H9 (cell line): ENCODE data around the gene TGFB1I1. TPM values are rescaled to one million over a fixed set of nuclear protein-coding genes. Genes with fewer than 3 reads are reported as not detected.
A peak's percentile ranks its signal among the peaks of the same experiment; 100 is the strongest.

Experiments used
- DNase-seq: peaks from one replicate; pipeline ENCODE4 v3.0.0-alpha.2; 2017
- H2AFZ ChIP-seq: one replicate; pipeline ENCODE4 v1.6.1; 2013; ENCODE audit warnings: mild to moderate bottlenecking, low read length, control low read depth, moderate library complexity
- H2AK5ac ChIP-seq: 2 replicates; pipeline ENCODE4 v1.6.1; 2013; ENCODE audit warnings: low read length, control low read depth, mixed read lengths; ENCODE audit not compliant: insufficient read length
- H2BK120ac ChIP-seq: one replicate; pipeline ENCODE4 v1.6.1; 2013; ENCODE audit warnings: low read depth, mild to moderate bottlenecking, low read length, control low read depth, inconsistent platforms; ENCODE audit not compliant: poor library complexity, severe bottlenecking
- H2BK12ac ChIP-seq: 2 replicates; pipeline ENCODE4 v1.6.1; 2013; ENCODE audit warnings: low read length, control low read depth, mixed read lengths, low read depth; ENCODE audit not compliant: insufficient read length
- H2BK15ac ChIP-seq: 2 replicates; pipeline ENCODE4 v1.6.1; 2013; ENCODE audit warnings: low read depth, low read length, control low read depth
- H2BK20ac ChIP-seq: one replicate; pipeline ENCODE4 v1.6.1; 2013; ENCODE audit warnings: low read depth, mild to moderate bottlenecking, low read length, control low read depth, inconsistent platforms; ENCODE audit not compliant: poor library complexity, severe bottlenecking
- H2BK5ac ChIP-seq: 2 replicates; pipeline ENCODE4 v1.6.1; 2013; ENCODE audit warnings: low read length, control low read depth, mixed read lengths; ENCODE audit not compliant: insufficient read length
- H3K14ac ChIP-seq: 2 replicates; pipeline ENCODE4 v1.6.1; 2013; ENCODE audit warnings: low read length, control low read depth; ENCODE audit not compliant: insufficient read depth
- H3K18ac ChIP-seq: 2 replicates; pipeline ENCODE4 v1.6.1; 2013; ENCODE audit warnings: low read depth, mild to moderate bottlenecking, mixed read lengths, low read length, control low read depth; ENCODE audit not compliant: insufficient read length
- H3K23ac ChIP-seq: 2 replicates; pipeline ENCODE4 v1.6.1; 2013; ENCODE audit warnings: low read length, control low read depth, mixed read lengths, low read depth; ENCODE audit not compliant: insufficient read length
- H3K23me2 ChIP-seq: 2 replicates; pipeline ENCODE4 v1.6.1; 2013; ENCODE audit warnings: low read depth, mild to moderate bottlenecking, mixed read lengths, low read length, control low read depth; ENCODE audit not compliant: insufficient read length, poor library complexity, severe bottlenecking
- H3K27ac ChIP-seq: 2 replicates; pipeline ENCODE4 v1.5.1; 2013; ENCODE audit warnings: low read length, control low read depth, mixed read lengths, low read depth; ENCODE audit not compliant: insufficient read length
- H3K27me3 ChIP-seq: 2 replicates; pipeline ENCODE4 v1.6.1; 2013; ENCODE audit warnings: low read length, control low read depth, inconsistent platforms; ENCODE audit not compliant: insufficient read depth
- H3K4ac ChIP-seq: 2 replicates; pipeline ENCODE4 v1.6.1; 2013; ENCODE audit warnings: low read depth, mild to moderate bottlenecking, control low read depth, inconsistent platforms, low read length, moderate library complexity
- H3K4me1 ChIP-seq: 2 replicates; pipeline ENCODE4 v1.6.1; 2013; ENCODE audit warnings: low read length, control low read depth, inconsistent platforms; ENCODE audit not compliant: insufficient read depth
- H3K4me2 ChIP-seq: 2 replicates; pipeline ENCODE4 v1.6.1; 2013; ENCODE audit warnings: low read length, control low read depth, mixed read lengths; ENCODE audit not compliant: insufficient read length, insufficient read depth
- H3K56ac ChIP-seq: 2 replicates; pipeline ENCODE4 v1.6.1; 2013; ENCODE audit warnings: low read depth, mild to moderate bottlenecking, mixed read lengths, low read length, control low read depth; ENCODE audit not compliant: insufficient read length
- H3K79me1 ChIP-seq: 2 replicates; pipeline ENCODE4 v1.6.1; 2013; ENCODE audit warnings: low read depth, mild to moderate bottlenecking, moderate library complexity, low read length, control low read depth, inconsistent platforms; ENCODE audit not compliant: insufficient read depth, poor library complexity, severe bottlenecking
- H3K79me2 ChIP-seq: 2 replicates; pipeline ENCODE4 v1.6.1; 2013; ENCODE audit warnings: low read length, control low read depth, inconsistent platforms; ENCODE audit not compliant: insufficient read depth
- H3K9ac ChIP-seq: 2 replicates; pipeline ENCODE4 v1.6.1; 2013; ENCODE audit warnings: low read length, control low read depth, mixed read lengths; ENCODE audit not compliant: insufficient read length; ENCODE audit errors: extremely low read depth
- H3K9me3 ChIP-seq: one replicate; pipeline ENCODE4 v1.6.1; 2013; ENCODE audit warnings: low read depth, low read length, inconsistent platforms; ENCODE audit not compliant: control insufficient read depth
- H3T11ph ChIP-seq: one replicate; pipeline ENCODE4 v1.6.1; 2013; ENCODE audit warnings: mild to moderate bottlenecking, low read length, control low read depth, inconsistent platforms
- H4K20me1 ChIP-seq: one replicate; pipeline ENCODE4 v1.6.1; 2013; ENCODE audit not compliant: control insufficient read depth, insufficient read length, insufficient read depth
- H4K5ac ChIP-seq: 2 replicates; pipeline ENCODE4 v1.6.1; 2013; ENCODE audit warnings: low read depth, mild to moderate bottlenecking, mixed read lengths, low read length, control low read depth; ENCODE audit not compliant: insufficient read length
- H4K8ac ChIP-seq: replicated peaks from 2 replicates; pipeline ENCODE4 v1.6.1; 2013; ENCODE audit warnings: low read length, control low read depth, mixed read lengths, low read depth; ENCODE audit not compliant: insufficient read length
- H4K91ac ChIP-seq: 2 replicates; pipeline ENCODE4 v1.6.1; 2013; ENCODE audit warnings: low read depth, mild to moderate bottlenecking, moderate library complexity, mixed read lengths, low read length, control low read depth; ENCODE audit not compliant: insufficient read length
- H3K27ac Mint-ChIP-seq, 3 experiments: 2 replicates in 2 of 3; 3 replicates in 1 of 3; pipeline ENCODE4 v1.8.0; 2020 to 2021; ENCODE audit warnings: mixed read lengths in 3 of 3, mild to moderate bottlenecking in 1 of 3, moderate library complexity in 1 of 3
- H3K27me3 Mint-ChIP-seq: 2 replicates; pipeline ENCODE4 v1.8.0; 2021; ENCODE audit warnings: low read depth, mild to moderate bottlenecking, moderate library complexity, mixed read lengths
- H3K36me3 Mint-ChIP-seq, 3 experiments: 2 replicates in 2 of 3; 3 replicates in 1 of 3; pipeline ENCODE4 v1.8.0; 2020 to 2021; ENCODE audit warnings: low read depth in 3 of 3, mixed read lengths in 3 of 3; ENCODE audit not compliant: insufficient read depth in 1 of 3
- H3K4me1 Mint-ChIP-seq, 2 experiments: 2 replicates each; pipeline ENCODE4 v1.8.0; 2020; ENCODE audit warnings: mixed read lengths in 2 of 2
- H3K4me3 Mint-ChIP-seq, 2 experiments: 2 replicates in 1 of 2; 3 replicates in 1 of 2; pipeline ENCODE4 v1.8.0; 2020 to 2021; ENCODE audit warnings: mild to moderate bottlenecking in 2 of 2, mixed read lengths in 2 of 2, moderate library complexity in 1 of 2
- H3K9me3 Mint-ChIP-seq, 2 experiments: 2 replicates in 1 of 2; 3 replicates in 1 of 2; pipeline ENCODE4 v1.8.0; 2020; ENCODE audit warnings: mild to moderate bottlenecking in 2 of 2, mixed read lengths in 2 of 2, moderate library complexity in 1 of 2
- WGBS: extraction: QIAGEN DNeasy Blood & Tissue Kit; methylation state at CpG from one replicate; pipeline ENCODE4 v1.1.7; 2013; ENCODE audit warnings: missing lambda C conversion rate, low lambda C conversion rate, mixed read lengths; ENCODE audit not compliant: insufficient read length; ENCODE audit errors: extremely low coverage; 5-methylcytosine and 5-hydroxymethylcytosine counted together
- total RNA-seq: library from RNA; stranded (reverse); gene quantifications from 2 replicates; pipeline ENCODE4 v1.2.1, GENCODE V29; 2021
- TF ChIP-seq, protein P1 (sequence below): fragments of 200-600 bp; sonication (generic); conservative IDR thresholded peaks from 3 replicates; pipeline ENCODE4 v1.8.0; 2021; ENCODE audit warnings: antibody characterized with exemption, mild to moderate bottlenecking

The TGFB1I1 gene
- total RNA-seq, 1 experiment from 2014 or later = 15.4 TPM

DNA sequence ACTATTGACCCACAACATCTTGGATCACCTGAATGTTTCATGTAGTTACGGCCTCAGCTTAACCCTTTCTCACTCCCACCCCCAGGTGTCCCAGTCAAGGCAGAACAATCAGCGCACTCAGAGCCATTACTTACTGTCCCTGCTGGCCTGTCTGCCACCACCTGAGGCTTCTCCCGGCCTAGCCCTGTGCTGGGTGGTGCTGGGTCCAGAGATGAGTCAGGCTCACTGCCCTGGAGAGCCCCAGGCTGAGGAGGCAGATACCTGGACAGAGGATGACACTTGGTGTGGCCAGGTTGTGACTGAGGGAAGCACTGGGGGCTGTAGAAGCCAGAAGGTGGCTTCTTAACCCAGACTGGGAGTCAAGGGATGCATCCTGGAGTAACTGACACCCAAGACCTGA, 7.0 kb downstream of the TGFB1I1 start:
- Histone ChIP-seq H2AFZ (no peak overlapping the region), H2BK120ac (no peak overlapping the region), H3K27ac (no peak overlapping the region), H2BK20ac (no peak overlapping the region), H3K4me1 (no peaks in the 10 kb centered on the region), H3K4ac (no peak overlapping the region), H3K79me2 (no peaks in the 10 kb centered on the region), H3K56ac (no peak overlapping the region), H2AK5ac (no peak overlapping the region), H3T11ph (no peak overlapping the region), H3K4me2 (no peak overlapping the region), H3K18ac (no peak overlapping the region), H4K8ac (no peak overlapping the region), H3K79me1 (no peaks in the 10 kb centered on the region), H3K27me3 (peaks cover 1% of the 10 kb centered on the region; the same call in 1 of the 2 replicates), H3K23me2 (peaks cover 12% of the 10 kb centered on the region), H2BK12ac (no peak overlapping the region), H3K9me3 (no peaks in the 10 kb centered on the region), H3K14ac (no peak overlapping the region), H4K91ac (no peak overlapping the region), H2BK15ac (no peak overlapping the region), H3K9ac (no peak overlapping the region), H4K20me1 (no peaks in the 10 kb centered on the region), H3K23ac (no peak overlapping the region), H2BK5ac (no peak overlapping the region), H4K5ac (no peak overlapping the region)
- Mint-ChIP-seq H3K27ac (no peak overlapping the region), H3K9me3 (no peaks in the 10 kb centered on the region; a peak in 1 of 5 replicates), H3K27me3 (peaks cover 78% of the 10 kb centered on the region), H3K4me1 (peaks cover 14 to 16% of the 10 kb centered on the region in 2 experiments), H3K4me3 (peak overlapping the region in 1 of 2 experiments; percentile 58; a peak in 2 of 5 replicates), H3K36me3 (peaks cover 0 to 12% (median 0%) of the 10 kb centered on the region in 3 experiments; a peak in 3 of 7 replicates)
- no CpG with 5 or more reads among the region's 3 CpGs for WGBS
- DNase-seq = no peak
- TF ChIP-seq, protein P1, sequence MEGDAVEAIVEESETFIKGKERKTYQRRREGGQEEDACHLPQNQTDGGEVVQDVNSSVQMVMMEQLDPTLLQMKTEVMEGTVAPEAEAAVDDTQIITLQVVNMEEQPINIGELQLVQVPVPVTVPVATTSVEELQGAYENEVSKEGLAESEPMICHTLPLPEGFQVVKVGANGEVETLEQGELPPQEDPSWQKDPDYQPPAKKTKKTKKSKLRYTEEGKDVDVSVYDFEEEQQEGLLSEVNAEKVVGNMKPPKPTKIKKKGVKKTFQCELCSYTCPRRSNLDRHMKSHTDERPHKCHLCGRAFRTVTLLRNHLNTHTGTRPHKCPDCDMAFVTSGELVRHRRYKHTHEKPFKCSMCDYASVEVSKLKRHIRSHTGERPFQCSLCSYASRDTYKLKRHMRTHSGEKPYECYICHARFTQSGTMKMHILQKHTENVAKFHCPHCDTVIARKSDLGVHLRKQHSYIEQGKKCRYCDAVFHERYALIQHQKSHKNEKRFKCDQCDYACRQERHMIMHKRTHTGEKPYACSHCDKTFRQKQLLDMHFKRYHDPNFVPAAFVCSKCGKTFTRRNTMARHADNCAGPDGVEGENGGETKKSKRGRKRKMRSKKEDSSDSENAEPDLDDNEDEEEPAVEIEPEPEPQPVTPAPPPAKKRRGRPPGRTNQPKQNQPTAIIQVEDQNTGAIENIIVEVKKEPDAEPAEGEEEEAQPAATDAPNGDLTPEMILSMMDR = no peak
